Tibial nerve (tissue), 4 donors: ENCODE measurements around the gene KRTAP11-1.

Experiments
- CTCF ChIP-seq, 5 experiments: fragments of 200-600 bp in 3 of 5; fragments of 450-650 bp in 2 of 5; sonication (generic) in 3 of 5; IDR thresholded peaks; one replicate each; pipeline ENCODE4 v1.5.1; 2016 to 2019; ENCODE audit warnings: antibody characterized with exemption in 5 of 5, mild to moderate bottlenecking in 3 of 5, moderate library complexity in 2 of 5
- EP300 ChIP-seq, 2 donors: sonication (generic); formaldehyde crosslinking; IDR thresholded peaks; one replicate each; pipeline ENCODE4 v1.6.1; 2017; ENCODE audit warnings: antibody characterized with exemption in 2 of 2, mild to moderate bottlenecking in 1 of 2
- POLR2A ChIP-seq, 2 donors: fragments of 450-650 bp; IDR thresholded peaks; one replicate each; pipeline ENCODE4 v1.6.1; 2017; ENCODE audit warnings: antibody characterized with exemption in 2 of 2, mild to moderate bottlenecking in 2 of 2, moderate library complexity in 2 of 2

GRCh38 chr21:30839304-30839703 is 42.1 kb downstream of the KRTAP11-1 start:
- TF ChIP-seq CTCF (IDR thresholded peaks at IDR 0.05) (no peak), POLR2A (IDR thresholded peaks at IDR 0.05) (no peak), EP300 (IDR thresholded peaks at IDR 0.05) (no peak)
